T-helper 2 cell treated with Interferon-gamma antibody and Interleukin-4, amounts not matched to agents 100 ng/mL and 5 ng/mL, for 36 hours (primary cell): ENCODE data around the gene CD59. TPM values are rescaled to one million over a fixed set of nuclear protein-coding genes. Genes with fewer than 3 reads are reported as not detected.

Source experiments
- intact Hi-C: fragments of 100-400 bp; cut with micrococcal nuclease; formaldehyde crosslinking; loops from one replicate; pipeline ENCODE4 v1.15.1; 2023
- total RNA-seq: library from RNA; stranded (reverse); gene quantifications from 2 replicates; pipeline ENCODE4 v1.2.3, GENCODE V29; 2022

Gene CD59, protein sequence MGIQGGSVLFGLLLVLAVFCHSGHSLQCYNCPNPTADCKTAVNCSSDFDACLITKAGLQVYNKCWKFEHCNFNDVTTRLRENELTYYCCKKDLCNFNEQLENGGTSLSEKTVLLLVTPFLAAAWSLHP
- 125 and 135 TPM in 2 replicates for total RNA-seq

DNA sequence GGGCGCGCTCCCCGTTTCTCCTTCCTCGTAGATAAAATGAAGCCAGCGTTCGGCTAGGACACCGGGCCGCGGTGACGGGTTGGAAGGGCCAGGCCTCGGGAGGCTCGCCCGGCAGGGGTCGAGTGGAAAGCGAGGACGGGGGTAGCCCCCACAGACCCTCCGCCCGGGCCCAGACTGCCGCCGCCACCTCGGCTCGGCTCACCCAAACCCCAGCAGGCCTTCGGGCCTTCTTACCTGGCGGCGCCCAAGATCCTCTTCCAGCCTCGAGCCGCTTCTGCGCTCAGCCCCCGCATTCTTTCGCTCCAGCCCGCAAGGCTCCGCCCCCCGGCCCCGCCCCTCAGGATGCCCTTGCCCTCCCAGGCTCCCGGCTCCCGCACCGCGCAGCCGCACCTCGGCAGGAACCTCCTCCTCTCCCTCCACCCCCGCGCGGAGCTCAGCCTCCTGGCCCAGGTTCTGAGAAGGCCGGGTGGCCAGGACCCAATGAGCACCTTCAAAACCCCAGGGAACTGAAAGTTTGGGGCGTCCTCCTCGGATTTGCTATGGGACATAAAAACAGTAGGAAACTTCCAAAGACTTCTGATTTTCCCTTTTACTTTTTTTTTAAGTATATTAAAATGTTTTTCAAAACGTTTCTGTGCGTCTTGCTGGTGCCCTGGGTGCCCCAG lies at the start of gene CD59:
Gene CD59 (minus strand): TSS at position 276 of the 665 bp plus-strand sequence. CDS start 13,978 bp downstream, outside the sequence.
- intact Hi-C loops: loop anchor here (2.0 to 10.0 kb wide), 3 partner anchors 13 to 1641 kb away; partner anchors contain the start of genes NAT10 and RCN1

DNA sequence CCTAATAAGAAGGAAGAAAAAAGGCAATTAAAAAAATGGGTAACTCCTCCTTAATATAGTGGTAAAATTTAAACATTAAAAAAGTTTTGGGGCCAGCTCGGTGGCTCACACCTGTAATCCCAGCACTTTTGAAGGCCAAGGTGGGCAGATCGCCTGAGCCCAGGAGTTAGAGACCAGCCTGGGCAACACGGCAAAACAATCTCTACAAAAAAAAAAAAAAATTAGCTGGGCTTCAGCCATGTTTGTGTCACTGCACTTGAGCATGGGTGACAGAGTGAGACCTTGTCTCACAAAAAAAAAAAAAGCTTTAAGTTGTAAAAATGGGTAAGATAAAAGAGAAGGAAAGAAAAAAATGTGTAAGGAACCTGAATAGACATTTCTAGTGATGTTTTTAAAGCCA lies 49.4 kb upstream of the CD59 start:
- intact Hi-C loops: no loop called here

DNA sequence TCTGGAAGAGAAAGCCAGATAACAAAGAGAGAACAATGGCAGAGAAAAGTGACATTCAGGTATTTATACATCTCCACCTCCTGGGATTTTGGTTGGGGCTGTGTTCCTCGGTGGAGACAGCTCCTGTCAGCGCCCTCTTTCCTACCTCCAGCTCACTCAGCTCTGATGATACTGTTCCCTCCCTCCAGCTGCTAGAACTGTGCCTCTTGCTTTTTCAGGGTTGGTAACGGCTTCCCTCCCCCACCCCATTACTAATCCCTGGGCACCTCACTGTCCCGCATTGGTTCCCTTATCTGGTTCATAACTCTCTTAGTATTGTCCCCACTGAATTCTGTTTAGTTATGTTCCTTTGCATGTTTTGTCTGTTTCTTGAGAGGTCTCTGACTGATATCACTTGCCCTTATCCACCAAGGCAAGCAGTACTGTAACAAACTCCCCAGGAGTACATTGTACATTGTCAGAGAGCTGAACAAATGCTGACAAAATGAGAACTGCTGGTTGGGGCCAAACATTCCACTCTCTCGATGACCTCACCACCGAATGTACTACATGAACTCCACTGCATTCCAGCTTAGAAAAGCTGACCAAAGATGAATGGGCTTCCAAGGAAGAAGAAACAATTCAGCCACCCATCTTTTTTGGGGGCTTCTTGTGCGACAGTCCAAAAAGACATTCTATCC lies 43.8 kb upstream of the CD59 start:
- intact Hi-C loops: no loop called here

DNA sequence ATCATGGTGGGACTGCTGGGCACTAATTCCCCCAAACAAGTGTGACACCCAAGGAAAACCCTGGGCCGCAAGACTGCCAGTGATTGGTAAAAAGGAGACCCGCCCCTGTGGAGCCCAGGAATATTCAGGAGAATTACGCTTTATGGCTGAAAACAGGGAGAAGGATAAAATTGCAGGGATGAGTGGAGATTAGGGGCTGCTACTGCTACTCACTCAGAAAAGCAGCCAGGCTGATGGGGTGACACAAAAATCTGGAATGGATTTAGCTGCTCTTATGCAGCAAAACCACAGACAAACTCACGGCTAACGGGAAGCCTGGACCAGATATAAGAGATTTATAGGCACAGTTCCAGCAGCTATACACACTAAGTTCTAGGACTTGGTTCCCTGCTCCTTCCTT lies 42.5 kb upstream of the CD59 start:
- intact Hi-C loops: no loop called here

DNA sequence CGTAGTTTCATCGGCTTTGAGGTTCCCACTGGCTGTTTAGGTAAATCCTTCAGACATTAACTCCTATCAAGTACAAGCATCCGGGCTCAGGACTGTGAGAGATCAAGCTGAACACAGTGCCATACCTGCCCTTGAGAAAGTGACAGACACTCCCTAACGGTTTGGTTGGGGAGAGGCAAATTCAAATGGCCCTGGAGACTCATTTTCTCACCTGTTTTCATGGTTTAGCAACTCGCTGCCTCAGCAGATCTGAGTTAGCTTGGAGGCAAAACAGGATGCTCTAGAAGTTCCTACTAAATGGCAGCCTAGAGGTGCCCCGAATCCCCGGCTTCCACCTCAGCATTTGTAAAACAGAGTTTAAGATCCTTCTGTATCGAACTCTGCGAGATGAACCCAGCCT lies 41.7 kb upstream of the CD59 start:
- intact Hi-C loops: no loop called here

DNA sequence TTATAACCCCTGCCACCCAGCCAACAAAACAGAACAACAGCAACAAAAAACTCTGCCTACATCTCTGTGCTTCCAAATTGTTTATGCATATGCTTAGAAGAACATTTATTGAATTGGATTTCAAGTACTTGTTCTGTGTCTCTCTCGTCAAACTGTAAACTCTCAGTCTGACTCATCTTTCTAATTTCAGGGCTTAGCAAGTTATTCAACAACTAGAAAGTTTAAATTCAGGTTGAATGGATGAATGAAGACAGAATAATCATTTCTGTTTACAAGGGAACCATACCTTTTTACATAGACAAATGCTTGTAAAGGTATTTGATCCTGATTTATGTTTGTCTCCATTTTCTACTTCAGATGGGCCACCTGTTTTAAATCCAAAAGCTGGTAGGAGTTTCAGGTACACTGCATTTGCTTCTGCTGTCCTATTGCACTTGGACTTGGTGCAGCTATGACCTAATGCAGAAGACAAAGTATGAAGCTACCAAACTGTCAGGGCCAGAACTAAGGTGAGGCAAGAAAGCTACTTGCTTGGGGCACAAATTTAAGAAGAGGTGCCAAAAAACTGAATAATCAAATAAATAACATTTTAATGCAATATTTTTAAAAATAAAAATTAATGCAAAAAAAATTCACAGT lies 39.7 kb upstream of the CD59 start:
- intact Hi-C loops: loop anchor here (2.0 kb wide), 2 partner anchors 663 to 1141 kb away; partner anchors contain the start of genes APIP, CAT and PDHX

DNA sequence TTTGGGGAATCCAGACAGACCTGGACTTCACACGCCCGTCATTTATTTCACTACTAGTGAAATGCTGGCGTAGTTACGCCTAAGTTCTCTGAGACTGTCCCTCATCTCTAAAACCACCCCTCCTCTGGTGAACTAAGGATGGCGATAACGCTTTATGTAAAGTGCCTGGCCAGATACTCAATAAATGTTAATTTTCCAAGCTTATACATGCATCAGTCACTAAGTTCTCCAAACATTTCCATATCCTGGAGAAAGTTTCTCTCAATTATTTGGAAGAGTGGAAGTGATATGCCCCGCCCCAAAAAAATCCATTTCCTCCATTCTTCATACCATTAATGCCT lies 39.2 kb upstream of the CD59 start:
- intact Hi-C loops: loop anchor here (2.0 kb wide), 2 partner anchors 663 to 1141 kb away; partner anchors contain the start of genes APIP, CAT and PDHX

DNA sequence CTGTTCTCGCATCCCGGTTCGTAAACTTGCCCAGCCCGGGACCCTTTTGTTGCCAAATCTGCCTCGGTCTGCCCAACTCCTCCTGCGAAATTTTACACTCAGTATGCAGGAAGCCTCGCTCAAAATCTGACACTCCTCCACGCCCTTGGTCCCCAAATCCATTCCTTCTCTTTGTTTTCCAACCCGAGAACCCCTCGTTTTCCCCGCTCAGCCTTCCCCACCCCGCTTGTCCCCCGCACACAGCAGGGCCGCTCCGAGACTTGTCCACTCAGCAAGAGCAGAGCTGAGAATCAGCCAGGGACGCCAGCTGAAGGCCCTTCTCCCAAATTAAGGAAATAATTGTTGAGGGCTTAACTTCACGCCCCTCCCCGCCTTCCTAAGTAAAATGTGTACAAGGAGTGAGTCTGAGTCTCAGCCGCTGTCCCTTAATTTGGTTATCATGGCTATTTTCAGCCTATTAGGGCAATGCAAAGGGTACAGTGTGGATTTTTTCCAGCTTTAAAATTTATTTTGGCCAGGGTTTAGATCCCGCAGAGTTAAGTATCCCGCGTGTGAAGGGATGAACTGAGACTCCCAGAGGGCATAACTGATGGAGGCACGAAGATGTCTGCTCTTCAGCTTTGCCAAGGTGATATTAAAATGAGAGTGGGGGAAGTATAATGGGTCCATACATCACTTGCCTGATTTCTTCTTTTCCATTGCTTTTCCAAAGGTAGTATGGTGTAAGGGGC lies 38.7 kb upstream of the CD59 start:
- intact Hi-C loops: loop anchor here (1.0 to 2.0 kb wide), 5 partner anchors 75 to 1142 kb away; partner anchors contain the start of genes APIP, C11orf91, CAT and CSTF3

DNA sequence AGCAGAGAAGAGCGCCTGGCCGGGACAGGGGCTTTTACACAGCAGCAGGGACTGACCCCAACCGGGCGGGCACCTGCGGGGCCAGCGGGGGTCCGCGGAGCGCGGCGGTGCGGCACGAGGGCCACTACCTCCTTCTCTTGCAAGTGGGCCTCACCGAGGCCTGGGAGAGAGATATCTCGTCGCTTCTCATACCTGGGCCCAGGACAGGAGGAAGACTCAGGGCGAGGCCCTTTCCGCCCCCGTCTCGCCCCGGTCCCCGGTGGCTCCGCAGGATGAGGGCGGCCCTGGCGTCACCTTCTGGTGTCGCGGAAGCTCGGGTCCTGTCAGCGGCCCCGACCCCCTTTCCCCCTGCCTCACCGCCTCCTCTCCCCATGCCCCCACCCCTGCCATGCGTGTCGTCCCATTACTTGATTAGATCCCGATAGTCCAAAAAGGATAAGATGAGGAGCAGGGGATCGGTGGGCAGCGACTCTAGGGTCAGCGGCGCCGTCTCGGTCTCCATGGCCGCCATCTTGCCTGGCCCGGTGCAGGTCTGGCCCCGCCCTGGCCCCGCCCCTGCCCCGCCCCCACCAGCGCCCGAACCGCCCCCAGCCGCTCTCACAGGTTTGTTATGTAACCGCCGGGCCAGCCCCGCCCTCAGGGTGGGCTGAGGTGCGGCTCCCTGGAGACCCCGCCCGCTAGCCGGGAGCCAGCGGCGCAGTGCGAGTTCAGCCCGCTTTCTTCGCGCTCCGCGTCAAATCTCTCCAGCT lies 37.9 kb upstream of the CD59 start, which contains the start of gene FBXO3:
Gene FBXO3 (minus strand): TSS at position 534 of the 749 bp plus-strand sequence. CDS start 23 bp downstream, at position 511.
- intact Hi-C loops: loop anchor here (1.0 to 2.0 kb wide), 6 partner anchors 39 to 1143 kb away; partner anchors contain the start of genes APIP, C11orf91, CAT and CSTF3

DNA sequence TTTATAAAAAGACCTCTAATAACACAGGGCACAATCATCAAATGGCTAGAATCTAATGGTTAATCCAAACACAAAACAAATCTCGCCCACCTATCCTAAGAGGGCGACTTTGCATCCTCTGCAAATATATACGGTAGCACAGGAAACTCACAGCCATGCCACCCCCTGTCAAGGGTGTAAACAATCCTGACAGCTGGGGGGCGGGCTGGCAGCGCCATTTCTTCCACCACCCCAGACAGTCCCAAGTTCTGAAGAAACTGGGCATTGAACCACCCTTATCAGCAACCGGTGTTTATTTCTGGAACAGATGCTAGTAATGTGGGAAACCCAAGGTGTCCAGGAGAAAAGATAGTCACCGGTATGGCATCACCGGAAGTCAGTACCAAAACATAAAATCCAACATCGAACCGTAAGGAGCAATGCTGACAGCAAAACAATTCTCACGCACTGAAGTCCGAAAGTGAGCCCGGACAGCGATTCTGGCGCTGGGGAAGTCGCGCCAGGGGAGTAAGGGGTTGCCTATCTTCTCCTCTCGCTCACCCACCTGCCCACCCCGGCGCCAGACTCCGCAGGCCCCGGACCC lies 37.3 kb upstream of the CD59 start:
- intact Hi-C loops: loop anchor here (1.0 kb wide), 1 partner anchor 38 kb away; no protein-coding TSS in a partner anchor

DNA sequence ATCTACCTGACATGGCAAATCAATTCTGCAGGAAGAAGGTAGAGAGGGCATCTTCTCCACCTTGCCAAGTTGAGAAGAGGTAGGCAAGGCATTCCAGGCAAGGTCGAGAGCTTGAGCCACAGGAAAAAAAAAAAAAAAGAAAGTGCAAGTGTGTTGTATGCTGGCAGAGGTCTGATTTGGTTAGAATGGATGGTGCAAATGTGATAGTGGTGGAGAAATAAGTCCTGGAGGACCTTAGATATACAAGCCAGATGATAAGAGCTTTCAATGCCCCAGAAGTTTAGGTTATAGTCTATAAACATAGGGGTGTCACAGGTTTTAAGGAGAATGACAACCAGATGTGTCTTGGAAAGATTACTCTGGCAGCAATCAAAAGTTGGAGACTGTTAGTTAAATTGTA lies 36.6 kb upstream of the CD59 start:
- intact Hi-C loops: loop anchor here (1.0 kb wide), 1 partner anchor 38 kb away; no protein-coding TSS in a partner anchor

DNA sequence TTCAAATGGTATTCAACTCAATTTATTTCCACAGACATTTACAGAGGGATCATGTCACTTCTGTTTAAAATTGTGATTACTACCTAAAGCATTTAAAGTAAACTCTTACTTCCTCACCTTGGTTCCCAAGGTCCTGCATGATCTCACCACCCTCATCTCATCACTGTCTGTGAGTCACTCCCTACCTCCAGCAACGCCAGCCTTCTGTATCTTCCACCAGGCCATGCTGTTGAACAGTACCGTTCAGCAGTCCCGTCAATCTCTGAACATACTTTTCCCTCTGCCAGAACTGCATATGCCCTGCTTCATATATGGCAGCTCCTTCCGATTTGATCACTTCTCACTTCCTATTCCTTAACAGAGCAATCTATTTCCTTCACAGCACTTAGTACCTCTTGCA lies 36.1 kb upstream of the CD59 start:
- intact Hi-C loops: no loop called here

DNA sequence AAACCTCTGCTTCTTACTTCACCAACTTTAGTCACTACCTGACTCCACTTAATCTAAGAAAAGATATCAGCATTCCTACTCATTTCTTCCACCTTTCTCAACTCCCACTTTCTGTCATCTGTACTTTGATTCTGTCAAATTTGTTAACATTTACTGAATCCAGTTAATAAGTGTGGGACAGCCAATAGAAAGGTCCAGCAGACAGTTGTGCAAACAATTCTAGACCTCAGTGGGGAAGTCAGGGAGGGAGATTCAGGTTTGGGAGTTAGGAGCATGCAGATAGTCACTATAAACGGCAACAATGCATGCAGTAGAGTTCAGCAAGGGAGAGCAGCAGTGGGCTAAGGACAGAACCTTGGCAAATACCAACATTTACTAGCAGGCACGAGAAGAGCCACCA lies 34.0 kb upstream of the CD59 start:
- intact Hi-C loops: no loop called here

DNA sequence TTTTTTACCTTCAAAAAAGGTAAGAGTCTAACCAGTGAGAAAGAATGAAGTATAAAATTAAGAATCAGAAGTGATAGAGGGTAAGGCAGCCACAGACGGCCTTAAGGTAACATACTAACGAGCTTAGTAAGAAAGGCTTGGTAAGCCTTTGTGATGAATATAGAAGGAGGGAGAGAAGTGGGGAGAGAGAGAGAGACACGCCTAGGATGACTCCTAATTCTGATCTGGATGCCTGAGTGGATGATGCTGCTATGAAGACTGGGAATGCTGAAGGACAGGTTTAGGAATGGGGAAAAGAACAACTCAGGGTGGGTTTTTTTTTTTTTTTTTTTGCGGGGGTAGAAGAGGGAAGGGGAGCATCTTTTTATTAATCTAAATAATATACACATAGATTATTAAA lies 33.3 kb upstream of the CD59 start:
- intact Hi-C loops: no loop called here

DNA sequence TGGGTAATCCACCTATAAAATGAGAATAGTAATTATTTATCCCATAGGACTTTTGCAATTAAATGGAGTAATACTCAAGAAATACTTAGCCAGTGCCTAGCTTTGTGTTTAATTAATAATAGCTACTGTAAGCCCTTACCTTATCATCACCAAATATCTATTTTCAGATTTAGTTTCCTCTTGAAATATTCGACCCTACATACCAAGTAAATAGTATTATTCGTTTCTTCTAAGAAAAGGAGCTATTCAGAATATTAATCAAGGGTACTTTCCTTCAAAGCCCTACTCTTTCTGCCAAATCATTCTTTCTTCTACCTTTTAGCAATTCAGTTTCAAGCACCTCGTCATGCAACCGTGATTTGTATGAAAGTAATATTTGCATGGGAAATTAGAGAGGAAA lies 31.4 kb upstream of the CD59 start:
- intact Hi-C loops: loop anchor here (1.0 kb wide), 1 partner anchor 15 kb away; no protein-coding TSS in a partner anchor

DNA sequence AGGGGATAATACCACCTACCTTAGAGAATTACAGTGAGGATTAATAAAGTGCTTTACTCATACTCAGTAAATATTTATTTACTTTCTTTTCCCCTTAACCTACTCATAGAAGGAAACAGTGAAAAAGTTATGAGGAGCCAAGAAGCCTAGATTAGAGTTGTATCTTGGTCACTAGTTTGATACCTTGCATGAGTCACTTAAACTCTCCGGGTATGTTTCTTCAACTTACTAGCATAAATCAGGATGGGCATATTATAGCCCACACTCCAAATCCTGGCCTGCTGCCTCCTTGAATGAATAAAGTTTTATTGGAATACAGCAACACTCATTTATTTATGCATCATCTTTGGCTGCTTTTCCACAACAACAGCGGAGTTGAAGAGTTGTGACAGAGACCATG lies 29.9 kb upstream of the CD59 start:
- intact Hi-C loops: no loop called here

DNA sequence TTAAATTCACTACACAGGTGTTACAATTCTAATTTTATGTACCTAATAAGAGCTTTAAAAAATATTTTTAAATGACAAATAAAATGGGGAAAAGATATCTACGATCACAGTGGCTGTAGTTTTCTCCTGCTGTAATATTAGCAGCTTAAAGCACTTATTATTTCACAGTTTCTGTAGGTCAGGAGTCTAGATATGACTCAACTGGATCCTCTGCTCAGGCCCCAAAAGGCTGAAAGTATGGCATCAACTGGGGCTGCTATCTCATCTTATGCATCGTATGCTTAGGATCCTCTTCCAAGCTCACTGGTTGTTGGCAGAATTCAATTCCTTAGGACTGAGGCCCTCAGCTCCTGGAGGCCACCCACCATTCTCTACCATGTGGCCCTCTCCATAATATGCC lies 25.2 kb upstream of the CD59 start:
- intact Hi-C loops: no loop called here

DNA sequence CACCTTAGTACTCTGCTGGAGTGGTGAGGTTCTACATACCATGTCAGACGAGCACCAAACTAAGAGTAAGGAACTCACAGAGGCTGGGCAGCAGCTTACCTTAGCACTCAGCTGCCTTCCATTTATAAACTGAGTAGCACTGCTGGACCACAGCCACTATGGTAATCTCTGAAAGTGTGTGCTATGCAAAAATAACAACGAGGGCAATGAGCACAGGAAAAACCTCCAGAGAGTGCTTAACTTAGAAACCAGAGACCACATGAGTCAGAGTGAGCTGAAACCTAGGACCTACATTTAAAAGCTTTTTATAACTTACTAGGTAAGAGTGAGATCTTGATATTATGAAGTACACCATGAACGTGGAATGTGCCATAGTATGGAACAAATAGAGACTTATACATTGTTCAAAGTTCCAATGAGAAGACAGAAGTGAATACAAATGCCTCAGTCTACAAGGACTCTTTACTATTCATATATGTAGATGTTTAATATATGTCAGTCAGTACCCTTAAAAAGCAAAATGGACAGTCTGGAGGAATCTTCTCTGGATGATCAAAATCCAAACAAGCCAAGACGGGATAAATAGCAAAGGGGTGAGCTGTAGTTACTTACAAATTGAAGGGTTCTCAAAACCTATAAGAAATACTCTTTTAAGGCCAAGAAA lies 17.2 kb upstream of the CD59 start:
- intact Hi-C loops: no loop called here

DNA sequence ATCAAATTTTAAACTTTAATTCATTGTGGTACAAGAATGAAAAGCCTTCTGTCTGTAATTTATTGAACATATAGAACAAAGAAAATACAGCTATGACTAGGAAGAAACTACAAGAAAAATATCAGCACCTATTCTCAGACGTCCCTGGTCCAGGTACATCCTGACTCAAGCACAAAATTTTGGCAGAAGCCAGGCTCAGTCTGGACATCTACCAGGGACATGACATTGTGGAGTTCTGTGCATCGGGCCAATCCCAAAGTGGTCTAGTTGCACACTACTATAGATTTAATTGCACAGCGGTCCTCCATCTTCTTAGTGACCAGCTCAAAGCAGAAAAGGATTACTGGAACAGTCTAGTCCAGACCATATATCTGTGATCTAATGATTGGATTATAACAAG lies 15.7 kb upstream of the CD59 start:
- intact Hi-C loops: no loop called here
